Stimulated activated CD4-positive, alpha-beta T cell treated with anti-CD3 and anti-CD28 coated beads, Interleukin-1b, Interleukin-23, amount 100 ng/mL, for 1 hour (primary cell): ENCODE data around the gene RMI1.
"Not testable (repeated sequence)": the region's sequence is repeated elsewhere in the genome, so short reads cannot be mapped to it uniquely, and the experiment has no call there.

Source experiments
- DNase-seq, 2 donors: peaks; one replicate each; pipeline ENCODE4 v3.0.0-alpha.2; 2020; ENCODE audit warnings: low read depth in 2 of 2

Gene RMI1

GRCh38 chr9:84003246-84003645 lies 22.6 kb downstream of the RMI1 start:
- no peak for DNase-seq

DNA sequence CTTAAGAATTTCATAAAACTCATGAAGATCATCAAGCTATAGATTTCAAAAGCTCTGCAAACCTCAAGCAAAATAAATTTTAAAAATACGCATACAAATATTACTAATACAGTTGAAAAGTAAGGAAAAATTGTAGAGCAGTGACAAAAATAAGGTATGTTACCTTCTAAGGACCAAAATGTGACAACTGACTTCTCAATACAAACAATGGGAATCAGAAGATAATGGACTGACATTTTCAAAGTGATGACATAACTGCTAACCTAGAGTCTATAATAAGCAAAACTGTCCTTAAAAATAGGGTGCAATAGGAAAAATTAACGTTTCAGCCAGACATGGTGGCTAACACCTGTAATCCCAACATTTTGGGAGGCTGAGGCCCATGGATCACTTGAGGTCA lies 27.1 kb downstream of the RMI1 start:
- DNase-seq = no peak

DNA sequence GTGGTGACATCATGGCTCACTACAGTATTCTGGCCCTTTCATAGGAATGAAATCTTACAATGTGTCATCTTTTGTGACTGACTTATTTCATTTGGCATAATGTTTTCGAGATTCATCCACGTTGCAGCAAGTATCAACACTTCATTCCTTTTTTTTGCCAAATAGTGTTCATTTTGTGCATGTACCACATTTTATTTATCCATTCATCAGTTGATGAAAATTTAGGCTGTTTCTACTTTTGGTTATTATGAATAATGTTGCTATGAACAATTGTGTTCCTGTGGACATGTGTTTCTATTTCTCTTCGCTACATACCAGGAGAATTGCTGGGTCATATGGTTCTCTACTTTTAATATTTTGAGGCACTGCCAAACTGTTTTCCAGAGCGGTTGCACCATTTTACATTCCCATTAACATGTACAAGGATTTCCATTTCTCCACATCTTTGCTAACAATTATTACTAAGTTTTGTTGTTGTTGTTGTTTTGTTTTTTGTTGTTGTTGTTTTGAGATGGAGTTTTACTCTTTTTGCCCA lies 43.5 kb downstream of the RMI1 start:
- no peak for DNase-seq

DNA sequence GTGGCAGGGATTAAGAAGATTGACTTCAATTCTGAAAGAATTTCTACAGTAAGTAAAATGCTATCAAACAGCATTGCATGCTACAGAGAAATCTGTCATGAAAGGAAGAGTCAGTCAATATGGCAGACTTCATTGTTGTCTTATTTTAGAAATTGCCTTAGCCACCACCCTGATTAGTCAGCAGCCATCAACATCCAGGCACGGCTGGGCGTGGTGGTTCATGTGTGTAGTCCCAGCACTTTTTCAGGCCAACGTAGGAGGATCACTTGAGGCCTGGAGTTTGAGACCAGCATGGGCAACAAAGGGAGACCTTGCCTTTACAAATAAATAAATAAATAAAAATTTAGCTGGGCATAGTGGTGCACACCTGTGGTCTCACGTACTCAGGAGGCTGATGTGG lies 46.6 kb downstream of the RMI1 start:
- DNase-seq = no peak

- DNase-seq = no peak
Measured at GRCh38 chr9:84031534-84031933, 50.9 kb downstream of the RMI1 start.

DNA sequence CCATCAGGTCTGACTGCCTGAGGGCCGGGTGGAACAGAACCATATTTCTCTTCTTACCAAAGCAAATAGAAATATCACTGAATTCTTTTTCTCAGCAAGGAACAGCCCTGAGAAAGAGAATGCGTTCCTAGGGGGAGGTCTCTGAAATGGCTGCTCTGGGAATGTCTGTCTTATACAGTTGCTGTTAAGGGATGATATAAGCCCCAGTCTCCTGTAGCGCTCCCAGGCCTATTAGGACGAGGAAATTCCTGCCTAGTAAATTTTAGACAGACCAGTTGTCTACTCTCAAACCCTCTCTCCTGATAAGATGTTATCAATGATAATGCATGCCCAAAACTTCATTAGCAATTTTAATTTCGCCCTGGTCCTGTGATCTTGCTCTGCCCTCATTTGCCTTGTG lies 61.3 kb downstream of the RMI1 start:
- not testable (repeated sequence) for DNase-seq

DNA sequence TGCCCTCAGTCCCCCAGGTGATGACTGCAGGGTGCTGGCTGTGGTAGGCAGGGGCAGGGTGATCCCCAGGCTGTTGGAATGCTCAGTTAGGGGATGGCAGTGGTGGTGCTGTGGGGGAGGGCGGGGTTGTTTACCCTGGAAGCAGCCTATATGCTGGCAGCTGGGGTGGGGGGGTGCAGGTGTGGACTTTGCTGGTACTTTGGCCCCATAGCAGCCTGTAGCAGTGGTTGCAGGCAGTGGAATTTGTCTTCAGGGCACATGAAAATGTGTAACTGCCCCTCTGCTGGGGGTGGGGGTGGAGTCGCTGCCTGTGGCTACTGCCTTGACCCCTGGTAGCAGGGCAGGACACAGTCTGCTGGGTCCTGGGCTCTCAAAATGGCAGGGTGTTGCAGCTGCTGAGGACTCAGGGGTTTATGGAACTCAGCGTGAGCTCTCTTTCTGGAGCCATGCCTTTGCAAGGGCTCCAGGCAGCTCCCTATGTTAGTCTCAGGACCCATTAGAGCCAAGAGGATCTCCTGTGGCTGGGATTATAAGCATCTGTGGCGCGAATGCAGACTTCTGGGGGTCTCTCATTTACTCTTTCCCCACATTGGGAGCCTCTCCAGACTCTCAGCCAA lies 65.0 kb downstream of the RMI1 start:
- no peak for DNase-seq
